K562 (cell line): ENCODE measurements around the gene GLG1.
"Not testable (repeated sequence)": the region's sequence is repeated elsewhere in the genome, so short reads cannot be mapped to it uniquely, and the experiment has no call there.

Experiments used
- HNRNPH1 ChIP-seq: fragments of 200-400 bp; formaldehyde crosslinking; optimal IDR thresholded peaks from 2 replicates; pipeline ENCODE3; 2017; ENCODE audit warnings: low read depth, mild to moderate bottlenecking, low read length, moderate library complexity
- TOE1 ChIP-seq, 2 experiments: fragments of 450-650 bp in 1 of 2; sonication (generic) in 1 of 2; formaldehyde crosslinking in 1 of 2; IDR thresholded peaks; 2 replicates each; pipeline versions ENCODE4 v1.7.1 to v1.8.0; 2016 to 2022; ENCODE audit warnings: borderline replicate concordance in 2 of 2, mild to moderate bottlenecking in 2 of 2, antibody characterized with exemption in 1 of 2, inconsistent platforms in 1 of 2, low read depth in 1 of 2, missing genetic modification reagents in 1 of 2, moderate library complexity in 1 of 2
- USF2 ChIP-seq: sonication (generic); formaldehyde crosslinking; IDR thresholded peaks from 2 replicates; pipeline ENCODE4 v1.5.0; 2020; ENCODE audit warnings: missing genetic modification reagents
- XRCC4 ChIP-seq: IDR thresholded peaks from one replicate; pipeline ENCODE4 v1.6.1; 2011; ENCODE audit not compliant: insufficient read depth, insufficient read length; ENCODE audit errors: extremely low read depth

GRCh38 chr16:74423721-74424120, 183.2 kb downstream of the GLG1 start:
- TF ChIP-seq HNRNPH1; USF2 (CRISPR knock-in tag); XRCC4; TOE1 (IDR thresholded peaks at IDR 0.05; ENCODE audit: borderline replicate concordance); TOE1 (CRISPR knock-in tag; IDR thresholded peaks at IDR 0.05; ENCODE audit: borderline replicate concordance, low read depth): not testable (repeated sequence)
